ENCODE data around the gene RETREG3. TPM values are rescaled to one million over a fixed set of nuclear protein-coding genes. Genes with fewer than 3 reads are reported as not detected.

Gene RETREG3
- total RNA-seq, 1 experiment from 2014 or later: 38.5 TPM

GRCh38 chr17:42538482-42538881 is 70.7 kb downstream of the RETREG3 start:
- no TSS peak for BruUV-seq (replicated peaks)

More at GRCh38 chr17:42538482-42538881, 70.7 kb downstream of the RETREG3 start:
- Histone ChIP-seq H3K4me1 (ENCODE audit: control insufficient read depth in 1 of 2, insufficient read depth in 2 of 2, low read length in 2 of 2) (peaks cover 19 to 34% of the 10 kb centered on the region in 2 experiments), H3K36me3 (ENCODE audit: control insufficient read depth in 1 of 2, insufficient read depth in 2 of 2, low read length in 2 of 2) (no peaks in the 10 kb centered on the region; a peak in 1 of 4 replicates), H4K20me1 (ENCODE audit: insufficient read depth) (no peaks in the 10 kb centered on the region), H2AFZ (ENCODE audit: low read depth, low read length, poor library complexity, severe bottlenecking) (no peak overlapping the region), H3K27me3 (ENCODE audit: insufficient read depth, low read length) (no peaks in the 10 kb centered on the region), H3K9ac (ENCODE audit: low read length) (no peak overlapping the region), H3K27ac (ENCODE audit: low read depth, low read length) (no peak overlapping the region), H3K4me3 (replicated peaks in 1 of 2; ENCODE audit: low read depth in 1 of 2, low read length in 2 of 2) (no peak overlapping the region), H3K79me2 (ENCODE audit: insufficient read depth, low read length) (no peaks in the 10 kb centered on the region), H3K9me3 (ENCODE audit: control insufficient read depth in 1 of 2, insufficient read depth in 1 of 2, low read depth in 1 of 2, low read length in 2 of 2) (no peaks in the 10 kb centered on the region), H3K4me2 (ENCODE audit: low read length) (no peak overlapping the region), H3K9me2 (ENCODE audit: insufficient read depth) (no peaks in the 10 kb centered on the region)
- POLR2A ChIA-PET: no interaction called here
- DNase-seq (ENCODE audit: low read depth, low spot score) (no peak), ATAC-seq (no peak)
- RAD21 ChIA-PET (ENCODE audit: low non-redundant PET in 1 of 2, low total read pairs in 2 of 2, uncharacterized antibody in 2 of 2, unreplicated experiment in 2 of 2): no interaction called here
- no peak for TF ChIP-seq ZFX (IDR thresholded peaks at IDR 0.05)
- TF ChIP-seq TCF7L2 (IDR thresholded peaks at IDR 0.05; ENCODE audit: borderline replicate concordance, extremely low read depth, insufficient read depth, insufficient read length): no peak
- no peak for TF ChIP-seq CTCF (IDR thresholded peaks at IDR 0.05 in 2 of 3, conservative IDR thresholded peaks at IDR 0.05 in 1 of 3; ENCODE audit: borderline replicate concordance in 1 of 3, insufficient read depth in 1 of 3, low read depth in 2 of 3, low read length in 2 of 3)
- no peak for TF ChIP-seq RAD21 (IDR thresholded peaks at IDR 0.05; ENCODE audit: low read depth)
- no peak for TF ChIP-seq ZBTB33 (IDR thresholded peaks at IDR 0.05; ENCODE audit: extremely low read depth, insufficient replicate concordance, low read length)
- TF ChIP-seq POLR2A (IDR thresholded peaks at IDR 0.05; ENCODE audit: borderline replicate concordance, extremely low read depth, insufficient read depth, insufficient read length): no peak
- no peak for TF ChIP-seq SP1 (IDR thresholded peaks at IDR 0.05; ENCODE audit: low read depth)
- TF ChIP-seq REST (IDR thresholded peaks at IDR 0.05; ENCODE audit: low read depth): no peak
- TF ChIP-seq CEBPB (IDR thresholded peaks at IDR 0.05; ENCODE audit: low read depth): no peak
- TF ChIP-seq EGR1 (IDR thresholded peaks at IDR 0.05; ENCODE audit: low read depth): no peak
- no peak for TF ChIP-seq MAX (IDR thresholded peaks at IDR 0.05)
- no peak for TF ChIP-seq FOSL1 (IDR thresholded peaks at IDR 0.05; ENCODE audit: low read depth)
- TF ChIP-seq SIN3A (IDR thresholded peaks at IDR 0.05; ENCODE audit: low read depth): no peak
- TF ChIP-seq EZH2 (IDR thresholded peaks at IDR 0.05): no peak
- TF ChIP-seq JUND (IDR thresholded peaks at IDR 0.05): no peak
- no peak for TF ChIP-seq ELF1 (IDR thresholded peaks at IDR 0.05; ENCODE audit: borderline replicate concordance, low read depth)
- TF ChIP-seq CBX3 (IDR thresholded peaks at IDR 0.05; ENCODE audit: low read depth): no peak
- no peak for TF ChIP-seq ZNF274 (IDR thresholded peaks at IDR 0.05; ENCODE audit: low read depth, low read length)
- intact Hi-C loops (cut with micrococcal nuclease): no loop called here
- CTCF ChIA-PET: interaction anchor here (2.2 kb wide), 1 partner anchor 10 kb away, joined by 7 read pairs; no protein-coding TSS in a partner anchor
